ENCODE data around the gene RNF19B. TPM values are rescaled to one million over a fixed set of nuclear protein-coding genes. Genes with fewer than 3 reads are reported as not detected.

The RNF19B gene
- total and polyA plus RNA-seq, 2 of the 13 experiments (the other 11 are each of a cell fraction or from before 2014, with no cell fraction given): 15.3 to 22.5 TPM

- TF ChIP-seq SAFB2 (CRISPR knock-in tag; IDR thresholded peaks at IDR 0.05; ENCODE audit: borderline replicate concordance, low read depth) (0 out of 2 replicates have a peak, but pooled peaks have one; percentile 23), ZSCAN9 (CRISPR knock-in tag; IDR thresholded peaks at IDR 0.05; ENCODE audit: borderline replicate concordance) (peak; percentile 84; the same call in 1 of the 2 replicates), HNF4A (CRISPR knock-in tag; IDR thresholded peaks at IDR 0.05) (peak; percentile 65), RFXAP (CRISPR knock-in tag; IDR thresholded peaks at IDR 0.05; ENCODE audit: borderline replicate concordance) (no peak), PREB (CRISPR knock-in tag; IDR thresholded peaks at IDR 0.05) (no peak), HIC2 (CRISPR knock-in tag; IDR thresholded peaks at IDR 0.05; ENCODE audit: low read depth) (no peak), ZFP62 (CRISPR knock-in tag; IDR thresholded peaks at IDR 0.05) (no peak), JARID2 (CRISPR knock-in tag; IDR thresholded peaks at IDR 0.05; ENCODE audit: insufficient replicate concordance) (no peak), ZNF790 (CRISPR knock-in tag; IDR thresholded peaks at IDR 0.05; ENCODE audit: borderline replicate concordance) (no peak), ETS1 (CRISPR knock-in tag; IDR thresholded peaks at IDR 0.05) (no peak), RFXANK (CRISPR knock-in tag; IDR thresholded peaks at IDR 0.05) (no peak), RARA (CRISPR knock-in tag; IDR thresholded peaks at IDR 0.05) (0 out of 2 replicates have a peak, but pooled peaks have one; percentile 26), HNRNPH1 (optimal IDR thresholded peaks at IDR 0.05; ENCODE audit: low read depth, low read length) (no peak), ZSCAN12 (CRISPR knock-in tag; IDR thresholded peaks at IDR 0.05) (no peak), HOXD1 (CRISPR knock-in tag; IDR thresholded peaks at IDR 0.05) (peak; percentile 84; the same call in 1 of the 2 replicates), HMGXB3 (CRISPR knock-in tag; IDR thresholded peaks at IDR 0.05; ENCODE audit: borderline replicate concordance) (peak; percentile 75; the same call in 1 of the 2 replicates), PHF8 (CRISPR knock-in tag; IDR thresholded peaks at IDR 0.05) (no peak; the same call in none of the 2 replicates), DBP (CRISPR knock-in tag; IDR thresholded peaks at IDR 0.05; ENCODE audit: not compliant biosample characterization) (no peak), BCL6 (CRISPR knock-in tag; IDR thresholded peaks at IDR 0.05) (0 out of 2 replicates have a peak, but pooled peaks have one; percentile 29), ZNF570 (CRISPR knock-in tag; IDR thresholded peaks at IDR 0.05; ENCODE audit: borderline replicate concordance) (no peak), ZNF746 (CRISPR knock-in tag; IDR thresholded peaks at IDR 0.05) (no peak)
Observed at GRCh38 chr1:32964461-32965250, at the start of gene RNF19B (continued).
